WTC11 (cell line): ENCODE data around the gene NHSL2. TPM values are rescaled to one million over a fixed set of nuclear protein-coding genes. Genes with fewer than 3 reads are reported as not detected.

ENCODE experiments used
- ATAC-seq: fragments of 200-7000 bp; cut with Tn5 transposase; 2 replicates; pipeline ENCODE4 v1.10.0; 2021; ENCODE audit warnings: mild to moderate bottlenecking, moderate library complexity
- CTCF ChIA-PET: fragments of 300-600 bp; sonication (Branson Sonifier 250); formaldehyde crosslinking; loops from one replicate; lab custom pipeline; 2021; ENCODE audit warnings: antibody characterized with exemption; lab: Charles Lee
- POLR2A ChIA-PET: fragments of 350-600 bp; sonication (Branson Sonifier 250); formaldehyde crosslinking; loops from one replicate; lab custom pipeline; 2021; ENCODE audit warnings: antibody characterized with exemption; lab: Charles Lee
- DNase-seq: peaks from one replicate; pipeline ENCODE4 v3.0.0; 2021; ENCODE audit warnings: low spot score
- H3K27ac Mint-ChIP-seq: 2 replicates; pipeline ENCODE4 v1.8.0; 2021; ENCODE audit warnings: mixed read lengths
- H3K27me3 Mint-ChIP-seq: 2 replicates; pipeline ENCODE4 v1.8.0; 2021; ENCODE audit warnings: low read depth, mild to moderate bottlenecking, moderate library complexity, mixed read lengths
- H3K36me3 Mint-ChIP-seq: 2 replicates; pipeline ENCODE4 v1.8.0; 2021; ENCODE audit warnings: mixed read lengths
- H3K4me1 Mint-ChIP-seq: 2 replicates; pipeline ENCODE4 v1.8.0; 2022; ENCODE audit warnings: mixed read lengths
- H3K4me3 Mint-ChIP-seq: 2 replicates; pipeline ENCODE4 v1.8.0; 2021; ENCODE audit warnings: mild to moderate bottlenecking, moderate library complexity, mixed read lengths
- H3K9me3 Mint-ChIP-seq: 2 replicates; pipeline ENCODE4 v1.8.0; 2021; ENCODE audit warnings: mixed read lengths
- E2F5 ChIP-seq: sonication (generic); formaldehyde crosslinking; IDR thresholded peaks from 2 replicates; pipeline ENCODE4 v1.8.1; 2022; ENCODE audit warnings: mild to moderate bottlenecking, moderate library complexity, missing genetic modification reagents
- ESRRA ChIP-seq: sonication (generic); formaldehyde crosslinking; IDR thresholded peaks from 2 replicates; pipeline ENCODE4 v1.8.1; 2022; ENCODE audit warnings: mild to moderate bottlenecking, missing genetic modification reagents, borderline replicate concordance
- FOXJ3 ChIP-seq: sonication (generic); formaldehyde crosslinking; IDR thresholded peaks from 2 replicates; pipeline ENCODE4 v1.9.0; 2021; ENCODE audit warnings: missing genetic modification reagents, mild to moderate bottlenecking, borderline replicate concordance
- FOXK1 ChIP-seq: sonication (generic); formaldehyde crosslinking; IDR thresholded peaks from 2 replicates; pipeline ENCODE4 v1.8.0; 2022; ENCODE audit warnings: mild to moderate bottlenecking, moderate library complexity, missing genetic modification reagents
- NFE2L1 ChIP-seq: sonication (generic); formaldehyde crosslinking; IDR thresholded peaks from 2 replicates; pipeline ENCODE4 v1.8.1; 2023; ENCODE audit warnings: missing genetic modification reagents
- PRRX2 ChIP-seq: fragments of 250-450 bp; sonication (Bioruptor Pico); IDR thresholded peaks from 2 replicates; pipeline ENCODE4 v1.8.0; 2021; ENCODE audit warnings: mild to moderate bottlenecking
- RELA ChIP-seq: sonication (generic); formaldehyde crosslinking; IDR thresholded peaks from 2 replicates; pipeline ENCODE4 v1.8.1; 2022; ENCODE audit warnings: missing genetic modification reagents, mild to moderate bottlenecking, borderline replicate concordance
- SMAD3 ChIP-seq: sonication (generic); formaldehyde crosslinking; IDR thresholded peaks from 2 replicates; pipeline ENCODE4 v1.8.0; 2022; ENCODE audit warnings: missing genetic modification reagents, mild to moderate bottlenecking, borderline replicate concordance
- TP53 ChIP-seq: sonication (generic); formaldehyde crosslinking; IDR thresholded peaks from 2 replicates; pipeline ENCODE4 v1.8.1; 2023; ENCODE audit warnings: mild to moderate bottlenecking, missing genetic modification reagents
- ZBTB21 ChIP-seq: sonication (generic); formaldehyde crosslinking; IDR thresholded peaks from 2 replicates; pipeline ENCODE4 v1.8.1; 2023; ENCODE audit warnings: mild to moderate bottlenecking, missing genetic modification reagents, borderline replicate concordance
- ZMAT4 ChIP-seq: fragments of 250-450 bp; sonication (Bioruptor Pico); IDR thresholded peaks from 2 replicates; pipeline ENCODE4 v1.9.0; 2021; ENCODE audit warnings: mild to moderate bottlenecking
- ZNF281 ChIP-seq: sonication (generic); formaldehyde crosslinking; IDR thresholded peaks from 2 replicates; pipeline ENCODE4 v1.8.0; 2023; ENCODE audit warnings: mild to moderate bottlenecking, missing genetic modification reagents
- ZNF317 ChIP-seq: sonication (generic); formaldehyde crosslinking; IDR thresholded peaks from 2 replicates; pipeline ENCODE4 v1.8.1; 2023; ENCODE audit warnings: low read depth, mild to moderate bottlenecking, moderate library complexity, missing genetic modification reagents, borderline replicate concordance
- ZNF396 ChIP-seq: fragments of 250-450 bp; sonication (Bioruptor Pico); IDR thresholded peaks from 2 replicates; pipeline ENCODE4 v1.8.0; 2021; ENCODE audit warnings: mild to moderate bottlenecking, moderate library complexity, borderline replicate concordance
- ZNF423 ChIP-seq: fragments of 250-450 bp; sonication (Bioruptor Pico); IDR thresholded peaks from 2 replicates; pipeline ENCODE4 v2.1.2; 2022; ENCODE audit warnings: mild to moderate bottlenecking, moderate library complexity
- ZNF512 ChIP-seq: sonication (generic); formaldehyde crosslinking; IDR thresholded peaks from 2 replicates; pipeline ENCODE4 v1.8.1; 2022; ENCODE audit warnings: missing genetic modification reagents, borderline replicate concordance
- ZNF671 ChIP-seq: fragments of 250-450 bp; sonication (Bioruptor Pico); IDR thresholded peaks from 2 replicates; pipeline ENCODE4 v1.8.0; 2021; ENCODE audit warnings: mild to moderate bottlenecking
- total RNA-seq: library from RNA; stranded (reverse); gene quantifications from 3 replicates; pipeline ENCODE4 v1.2.3, GENCODE V29; 2021
- TF ChIP-seq, protein P1 (sequence below): sonication (generic); formaldehyde crosslinking; IDR thresholded peaks from 2 replicates; pipeline ENCODE4 v1.8.1; 2022; ENCODE audit warnings: low read depth, missing genetic modification reagents, borderline replicate concordance
- TF ChIP-seq, protein P2 (sequence below): sonication (generic); formaldehyde crosslinking; IDR thresholded peaks from 2 replicates; pipeline ENCODE4 v1.8.1; 2022; ENCODE audit warnings: mild to moderate bottlenecking, missing genetic modification reagents, moderate library complexity, borderline replicate concordance
- TF ChIP-seq, protein P3 (sequence below): fragments of 250-450 bp; sonication (Bioruptor Pico); conservative IDR thresholded peaks from 2 replicates; pipeline ENCODE4 v1.9.0; 2021; ENCODE audit warnings: mild to moderate bottlenecking

The NHSL2 gene
- total RNA-seq, 1 experiment from 2014 or later = 7.9 TPM

DNA sequence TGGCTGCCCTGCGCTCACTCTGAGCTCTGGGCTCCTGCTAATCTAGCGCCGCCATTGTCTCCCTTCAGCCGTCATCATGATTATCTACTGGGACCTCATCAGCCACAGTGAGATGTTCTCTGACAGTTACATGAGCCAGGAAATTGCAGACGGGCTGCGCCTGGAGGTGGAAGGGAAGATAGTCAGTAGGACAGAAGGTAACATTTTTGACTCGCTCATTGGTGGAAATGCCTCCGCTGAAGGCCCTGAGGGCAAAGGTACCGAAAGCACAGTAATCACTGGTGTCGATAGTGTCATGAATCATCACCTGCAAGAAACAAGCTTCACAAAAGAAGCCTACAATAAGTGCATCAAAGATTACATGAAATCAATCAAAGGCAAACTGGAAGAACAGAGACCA, 249.1 kb downstream of the NHSL2 start (continued):
- TF ChIP-seq ZNF281 (no peak), ZNF671 (no peak), ESRRA (no peak), FOXJ3 (CRISPR knock-in tag) (no peak)
- TF ChIP-seq, protein P1, sequence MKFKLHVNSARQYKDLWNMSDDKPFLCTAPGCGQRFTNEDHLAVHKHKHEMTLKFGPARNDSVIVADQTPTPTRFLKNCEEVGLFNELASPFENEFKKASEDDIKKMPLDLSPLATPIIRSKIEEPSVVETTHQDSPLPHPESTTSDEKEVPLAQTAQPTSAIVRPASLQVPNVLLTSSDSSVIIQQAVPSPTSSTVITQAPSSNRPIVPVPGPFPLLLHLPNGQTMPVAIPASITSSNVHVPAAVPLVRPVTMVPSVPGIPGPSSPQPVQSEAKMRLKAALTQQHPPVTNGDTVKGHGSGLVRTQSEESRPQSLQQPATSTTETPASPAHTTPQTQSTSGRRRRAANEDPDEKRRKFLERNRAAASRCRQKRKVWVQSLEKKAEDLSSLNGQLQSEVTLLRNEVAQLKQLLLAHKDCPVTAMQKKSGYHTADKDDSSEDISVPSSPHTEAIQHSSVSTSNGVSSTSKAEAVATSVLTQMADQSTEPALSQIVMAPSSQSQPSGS = no peak

- ChIA-PET POLR2A (no interaction called here), CTCF (no interaction called here)
- no peaks in the 10 kb centered on the region for H3K36me3 Mint-ChIP-seq
- DNase-seq (no peak), ATAC-seq (no peak)
- H3K9me3 Mint-ChIP-seq = peaks cover 5% of the 10 kb centered on the region
- H3K4me1 Mint-ChIP-seq = no peaks in the 10 kb centered on the region
- H3K27me3 Mint-ChIP-seq = peaks cover 13% of the 10 kb centered on the region
- TF ChIP-seq ZNF512 (CRISPR knock-in tag) (no peak), ZBTB21 (CRISPR knock-in tag) (no peak), ZMAT4 (CRISPR knock-in tag) (no peak), PRRX2 (CRISPR knock-in tag) (no peak), RELA (no peak), ZNF317 (no peak), ZNF423 (CRISPR knock-in tag) (no peak), ZNF396 (CRISPR knock-in tag) (no peak), E2F5 (CRISPR knock-in tag) (no peak), NFE2L1 (no peak), FOXK1 (CRISPR knock-in tag) (no peak), TP53 (CRISPR knock-in tag) (no peak), SMAD3 (no peak)
- TF ChIP-seq, protein P2, sequence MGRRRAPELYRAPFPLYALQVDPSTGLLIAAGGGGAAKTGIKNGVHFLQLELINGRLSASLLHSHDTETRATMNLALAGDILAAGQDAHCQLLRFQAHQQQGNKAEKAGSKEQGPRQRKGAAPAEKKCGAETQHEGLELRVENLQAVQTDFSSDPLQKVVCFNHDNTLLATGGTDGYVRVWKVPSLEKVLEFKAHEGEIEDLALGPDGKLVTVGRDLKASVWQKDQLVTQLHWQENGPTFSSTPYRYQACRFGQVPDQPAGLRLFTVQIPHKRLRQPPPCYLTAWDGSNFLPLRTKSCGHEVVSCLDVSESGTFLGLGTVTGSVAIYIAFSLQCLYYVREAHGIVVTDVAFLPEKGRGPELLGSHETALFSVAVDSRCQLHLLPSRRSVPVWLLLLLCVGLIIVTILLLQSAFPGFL (CRISPR knock-in tag) = no peak
- TF ChIP-seq, protein P3, sequence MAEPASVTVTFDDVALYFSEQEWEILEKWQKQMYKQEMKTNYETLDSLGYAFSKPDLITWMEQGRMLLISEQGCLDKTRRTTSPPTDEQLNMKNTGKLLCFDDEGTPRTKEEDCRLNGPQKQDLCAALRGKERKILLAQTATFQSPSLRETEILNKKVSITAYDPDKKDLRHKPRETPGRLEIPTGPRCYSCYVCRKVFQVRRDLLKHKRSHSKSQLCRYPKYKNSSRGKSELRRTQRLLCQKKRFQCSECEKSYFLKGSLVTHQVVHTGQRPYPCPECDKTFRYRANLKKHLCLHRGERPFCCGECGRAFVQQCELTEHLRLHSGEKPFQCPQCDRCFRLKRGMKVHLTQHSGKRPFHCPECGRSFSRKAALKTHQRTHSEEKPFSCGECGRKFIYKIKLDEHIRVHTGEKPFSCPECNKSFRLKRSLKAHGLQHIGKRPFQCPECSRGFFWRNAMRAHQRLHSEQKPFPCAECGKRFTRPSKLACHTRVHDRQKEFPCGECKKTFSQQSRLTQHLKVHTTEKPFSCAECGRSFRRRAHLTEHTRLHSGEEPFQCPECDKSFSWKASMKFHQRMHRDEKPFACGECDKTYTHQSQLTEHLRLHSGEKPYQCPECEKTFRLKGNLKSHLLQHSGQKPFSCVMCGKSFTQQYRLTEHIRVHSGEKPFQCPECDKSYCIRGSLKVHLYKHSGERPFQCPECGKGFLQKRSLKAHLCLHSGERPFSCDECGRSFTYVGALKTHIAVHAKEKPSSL (CRISPR knock-in tag) = no peak
- no peak overlapping the region for H3K4me3 Mint-ChIP-seq
- no peak overlapping the region for H3K27ac Mint-ChIP-seq
Observed at GRCh38 chrX:72165551-72165950, 254.9 kb downstream of the NHSL2 start.
